T-helper 2 cell treated with Interferon-gamma antibody and Interleukin-4, amounts not matched to agents 100 ng/mL and 5 ng/mL, for 36 hours (primary cell): ENCODE results near the gene BAIAP2L2. TPM values are rescaled to one million over a fixed set of nuclear protein-coding genes. Genes with fewer than 3 reads are reported as not detected.
"Not testable (repeated sequence)": the region's sequence is repeated elsewhere in the genome, so short reads cannot be mapped to it uniquely, and the experiment has no call there.

Source experiments
- intact Hi-C: fragments of 100-400 bp; cut with micrococcal nuclease; formaldehyde crosslinking; loops from one replicate; pipeline ENCODE4 v1.15.1; 2023
- total RNA-seq: library from RNA; stranded (reverse); gene quantifications from 2 replicates; pipeline ENCODE4 v1.2.3, GENCODE V29; 2022

BAIAP2L2 gene
- total RNA-seq, 1 donor from 2014 or later = 0.77 TPM

DNA sequence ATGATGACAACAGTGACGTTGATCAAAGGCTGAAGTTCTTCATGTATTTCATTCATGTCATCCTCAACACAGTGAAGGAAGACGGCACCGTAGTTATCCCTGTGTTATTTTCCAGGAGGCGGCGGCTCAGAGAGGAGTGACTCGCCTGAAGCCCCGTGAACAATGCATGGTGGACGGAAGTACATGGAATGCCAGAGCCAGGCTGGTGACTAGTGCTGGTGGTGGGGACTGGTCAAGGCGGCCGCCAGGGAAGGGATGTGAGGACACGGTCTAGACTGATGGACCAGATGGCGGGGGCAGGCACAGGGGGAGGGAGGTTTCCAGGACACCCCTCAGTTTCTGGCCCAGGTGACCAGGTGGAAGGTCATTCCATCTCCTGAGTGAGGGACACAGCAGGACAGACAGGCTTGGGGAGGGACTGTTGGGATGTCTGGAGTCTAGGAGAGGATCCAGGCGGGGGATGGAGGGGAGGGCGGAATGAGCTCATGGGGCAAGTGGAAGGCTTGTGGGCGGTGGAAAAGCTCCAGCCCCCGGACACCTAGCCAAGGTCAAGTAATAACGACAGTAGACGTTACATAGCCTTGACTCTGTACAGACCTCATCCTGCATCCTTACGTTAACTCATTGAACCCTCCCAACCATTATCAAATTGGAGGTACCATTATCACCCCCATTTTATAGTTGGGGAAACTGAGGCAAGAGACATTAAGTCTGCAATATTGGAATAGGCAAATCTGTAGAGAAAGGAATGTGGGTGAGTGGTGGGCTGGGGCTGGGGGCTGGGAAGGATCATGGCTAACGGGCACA, 69.3 kb downstream of the BAIAP2L2 start:
- intact Hi-C loops = no loop called here

DNA sequence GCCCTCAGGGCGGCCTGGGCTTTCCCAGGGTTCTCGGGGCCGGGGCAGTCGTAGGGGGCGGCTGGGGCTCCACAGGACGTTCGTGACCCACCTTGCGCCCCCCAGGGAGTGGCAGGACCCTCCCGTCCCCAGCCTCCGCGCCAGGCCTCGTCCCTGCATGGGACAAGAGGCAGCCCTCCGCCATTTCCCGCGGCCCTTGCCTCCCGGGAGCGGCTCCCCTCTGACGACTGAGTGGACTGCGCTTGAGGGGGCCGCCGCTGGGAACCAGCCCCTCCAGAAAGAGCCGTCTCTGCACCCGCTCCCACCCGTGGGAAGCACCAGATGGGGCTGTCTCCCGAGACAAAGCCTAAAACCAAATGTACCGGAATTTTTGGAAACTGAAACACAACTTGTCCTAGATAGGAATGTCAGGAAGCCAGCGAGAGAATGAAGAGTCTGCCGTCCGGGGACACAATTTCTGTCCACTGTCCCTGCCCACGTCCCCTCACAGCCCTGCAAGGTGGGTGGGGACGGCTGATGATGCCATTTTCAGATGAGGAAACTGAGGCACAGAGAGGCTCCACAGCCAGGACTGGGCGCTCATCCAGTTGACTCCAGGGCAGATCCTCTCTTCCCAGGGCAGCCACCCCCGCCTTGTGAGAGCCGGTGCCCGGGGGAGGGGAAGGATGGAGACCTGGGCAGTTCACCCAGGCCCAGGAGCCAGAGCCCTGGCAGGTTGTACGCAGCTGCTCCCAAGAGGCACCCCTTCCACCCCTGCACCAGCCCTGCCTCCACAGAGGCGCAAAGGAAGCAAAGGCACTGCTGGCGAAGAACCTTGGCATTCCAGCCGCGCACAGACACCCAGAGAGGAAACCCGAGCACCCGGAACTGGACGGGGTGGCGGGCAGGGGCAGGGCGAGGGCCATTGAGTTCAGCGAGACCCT, 71.3 kb downstream of the BAIAP2L2 start:
- intact Hi-C loops = no loop called here

DNA sequence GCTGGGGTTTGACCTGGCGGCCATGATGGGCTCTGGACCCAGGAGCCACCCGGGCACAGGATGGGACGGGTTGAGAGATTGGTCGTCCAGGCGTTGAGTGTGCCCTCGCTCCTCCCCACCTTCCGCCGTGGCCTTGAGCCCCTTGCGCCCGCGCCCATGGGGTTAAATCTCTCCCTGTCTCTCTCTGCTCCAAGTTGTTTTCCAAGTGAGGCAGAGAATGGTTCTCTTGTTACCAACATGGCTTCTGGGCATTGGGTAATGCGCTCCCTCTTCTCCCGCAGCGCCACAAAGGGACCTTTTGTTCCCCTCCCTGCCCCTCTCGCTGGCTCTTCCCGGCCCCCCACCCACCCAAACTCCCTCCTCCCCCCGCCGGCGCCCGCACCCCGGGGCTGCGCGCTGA, 72.1 kb downstream of the BAIAP2L2 start:
- intact Hi-C loops = no loop called here

DNA sequence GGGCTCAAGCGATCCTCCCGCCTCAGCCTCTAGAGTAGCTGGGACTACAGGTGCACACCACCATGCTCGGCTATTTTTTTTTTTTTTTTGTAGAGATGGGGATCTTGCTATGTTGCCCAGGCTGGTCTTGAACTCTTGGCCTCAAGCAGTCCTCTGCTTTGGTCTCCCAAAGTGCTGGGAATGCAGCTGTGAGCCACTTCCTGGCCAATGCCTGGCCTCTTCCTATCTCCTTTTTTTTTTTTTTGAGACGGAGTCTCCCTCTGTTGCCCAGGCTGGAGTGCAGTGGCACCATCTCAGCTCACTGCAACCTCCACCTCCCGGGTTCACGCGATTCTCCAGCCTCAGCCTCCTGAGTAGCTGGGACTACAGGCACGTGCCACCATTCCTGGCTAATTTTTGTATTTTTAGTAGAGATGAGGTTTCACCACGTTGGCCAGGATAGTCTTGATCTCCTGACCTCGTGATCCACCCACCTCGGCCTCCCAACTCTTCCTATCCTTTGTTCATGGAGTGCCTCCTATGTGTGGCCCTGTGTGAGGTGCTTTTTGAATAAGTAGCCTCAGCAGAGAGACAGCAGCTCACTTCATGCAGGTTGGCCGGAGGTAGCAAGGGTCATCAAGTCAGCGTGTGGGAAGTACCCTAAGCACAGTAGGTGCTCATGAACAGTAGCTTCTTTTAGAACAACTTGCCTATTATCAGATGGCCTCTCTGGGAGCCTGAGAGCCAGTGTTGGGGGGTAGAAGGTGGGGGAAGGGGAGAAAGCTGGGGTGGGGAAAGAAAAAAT, 72.9 kb downstream of the BAIAP2L2 start:
- intact Hi-C loops = not testable (repeated sequence)

DNA sequence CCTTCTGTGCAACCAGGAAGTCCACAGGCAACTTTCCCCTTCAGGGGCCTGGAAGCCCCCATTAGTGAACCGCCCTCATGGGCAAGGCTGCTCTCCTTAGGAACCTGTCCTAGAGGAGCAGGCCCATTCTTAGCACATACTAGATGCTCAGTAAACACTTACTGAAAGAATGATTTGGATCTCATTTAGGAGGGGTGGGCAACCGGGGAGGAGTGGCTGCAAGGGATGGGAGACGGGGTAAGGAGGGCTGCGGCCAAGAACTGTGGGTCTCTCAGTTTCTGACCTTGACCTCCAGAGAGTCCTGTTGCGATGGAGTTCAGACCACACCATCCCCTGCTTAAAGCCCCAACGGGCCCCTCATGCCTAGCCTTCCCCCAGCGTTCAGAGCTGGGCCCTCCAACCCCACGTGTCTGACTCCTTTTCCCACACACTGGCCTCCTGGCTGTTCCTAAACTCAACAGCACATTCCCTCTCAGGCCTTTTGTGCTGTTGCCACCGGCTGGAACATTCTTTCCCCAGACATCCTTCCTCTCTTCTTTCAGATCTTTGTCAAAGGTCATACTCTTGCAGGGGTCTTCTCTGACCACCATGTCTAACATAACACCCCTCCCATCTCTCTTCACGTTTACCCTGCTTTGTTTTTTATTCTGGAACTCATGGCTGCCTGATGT, 74.0 kb downstream of the BAIAP2L2 start:
- intact Hi-C loops = no loop called here

DNA sequence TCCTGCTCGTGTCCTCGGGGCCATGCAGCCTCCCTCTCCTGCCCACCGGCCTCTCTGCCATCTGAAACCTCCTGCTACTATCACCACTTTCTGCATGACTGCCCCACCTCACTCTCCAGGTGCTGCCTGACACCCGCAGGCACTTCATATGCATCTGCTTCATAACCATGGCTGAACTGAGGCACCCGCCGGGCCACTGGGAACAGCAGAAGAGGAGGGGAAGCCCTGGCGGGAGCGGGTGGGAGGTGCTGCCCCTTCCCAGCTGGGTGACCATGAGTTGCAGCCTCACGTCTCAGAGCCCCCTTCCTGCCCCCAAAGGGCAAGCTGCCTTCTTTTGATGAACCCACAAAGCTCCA, 75.0 kb downstream of the BAIAP2L2 start:
- intact Hi-C loops = no loop called here

Other genes starting within 250 kb of the BAIAP2L2 start
- gene MICALL1, start 204.4 kb downstream of the BAIAP2L2 start, total RNA-seq = 27.9 and 29.3 TPM in 2 replicates
- not detected in 2 replicates for gene C22orf23, start 157.1 kb downstream of the BAIAP2L2 start, total RNA-seq
- gene POLR2F, start 157.0 kb downstream of the BAIAP2L2 start, total RNA-seq = 66.9 and 70.5 TPM in 2 replicates
- gene SOX10, start 126.1 kb downstream of the BAIAP2L2 start, total RNA-seq = not detected in 2 replicates
- gene PICK1, start 53.3 kb downstream of the BAIAP2L2 start, total RNA-seq = 10.0 and 11.3 TPM in 2 replicates
- gene SLC16A8, start 26.5 kb downstream of the BAIAP2L2 start, total RNA-seq = not detected in 2 replicates
- gene PLA2G6, start 71.1 kb upstream of the BAIAP2L2 start, total RNA-seq = 47.4 and 47.7 TPM in 2 replicates
- 4.3 and 4.7 TPM in 2 replicates for gene MAFF, start 91.3 kb upstream of the BAIAP2L2 start, total RNA-seq
- gene TMEM184B, start 162.3 kb upstream of the BAIAP2L2 start, total RNA-seq = 35.1 and 42.3 TPM in 2 replicates
- 94.6 and 94.7 TPM in 2 replicates for gene CSNK1E, start 206.7 kb upstream of the BAIAP2L2 start, total RNA-seq